HG02798 (cell line): ENCODE results near the gene ASMTL.
"Not testable (repeated sequence)": the region's sequence is repeated elsewhere in the genome, so short reads cannot be mapped to it uniquely, and the experiment has no call there.

ENCODE experiments used
- ATAC-seq: cut with Tn5 transposase; IDR thresholded peaks from one replicate; pipeline ENCODE4 v1.9.1; 2021; ENCODE audit warnings: mild to moderate bottlenecking; ENCODE audit not compliant: unreplicated experiment, poor library complexity

The ASMTL gene

GRCh38 chrX:1412551-1413161 is 40.1 kb downstream of the ASMTL start:
- no peak for ATAC-seq

DNA sequence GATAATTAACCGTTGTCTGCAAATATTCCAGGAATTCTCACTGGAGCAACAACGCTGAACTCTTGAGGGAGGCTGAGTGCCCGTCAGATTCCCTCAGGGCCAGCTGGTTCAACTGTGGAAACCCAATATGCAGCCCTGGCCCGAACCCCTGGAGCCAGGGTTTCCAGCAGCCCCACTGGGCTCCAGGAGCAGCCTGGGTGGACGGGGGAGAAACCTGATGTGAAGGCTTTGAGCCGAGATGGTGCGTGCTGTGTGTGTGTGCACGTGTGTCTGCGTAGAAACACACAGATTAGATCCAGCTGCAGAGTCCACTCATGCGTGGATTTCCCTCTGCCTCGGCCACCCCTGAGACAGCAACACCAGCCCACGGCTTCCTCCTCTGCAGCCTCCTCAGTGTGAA is 41.4 kb downstream of the ASMTL start:
- ATAC-seq, result no peak

GRCh38 chrX:1407035-1407434 is 45.7 kb downstream of the ASMTL start:
- no peak for ATAC-seq

DNA sequence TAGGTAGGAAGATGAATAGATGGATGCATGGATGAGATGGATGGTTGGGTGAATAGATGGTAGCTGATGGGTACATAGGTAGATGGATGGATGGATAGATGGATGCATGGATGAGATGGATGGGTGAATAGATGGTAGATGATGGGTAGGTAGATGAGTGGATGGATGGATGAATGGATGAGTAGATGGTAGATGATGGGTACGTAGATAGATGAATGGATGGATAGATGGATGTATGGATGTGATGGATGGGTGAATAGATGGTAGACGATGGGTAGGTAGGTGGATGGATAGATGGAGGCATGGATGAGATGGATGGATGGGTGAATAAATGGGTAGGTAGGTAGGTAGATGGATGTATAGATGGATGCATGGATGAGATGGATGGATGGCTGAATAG is 46.9 kb downstream of the ASMTL start:
- ATAC-seq, result not testable (repeated sequence)

GRCh38 chrX:1403867-1404266 is 48.8 kb downstream of the ASMTL start:
- not testable (repeated sequence) for ATAC-seq

DNA sequence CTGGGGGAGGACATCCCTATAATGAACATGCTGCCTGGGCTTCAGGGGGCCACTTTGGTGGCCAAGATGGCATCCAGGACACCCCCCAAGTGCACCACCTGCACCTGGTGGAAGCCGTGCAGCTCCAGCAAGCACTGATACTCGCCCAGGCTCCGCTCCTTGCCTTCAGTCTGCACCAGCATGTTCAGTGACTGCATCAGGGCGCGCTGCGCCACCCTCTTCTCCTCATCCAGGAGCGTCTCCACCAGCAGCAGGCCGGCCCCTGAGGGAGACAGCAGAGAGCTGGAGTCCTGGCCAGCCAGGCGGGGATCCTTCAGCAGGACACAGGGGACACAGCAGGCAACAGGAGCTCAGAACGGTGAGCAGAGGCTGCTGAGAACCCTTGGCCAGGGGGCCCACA is 49.5 kb downstream of the ASMTL start:
- no peak for ATAC-seq

DNA sequence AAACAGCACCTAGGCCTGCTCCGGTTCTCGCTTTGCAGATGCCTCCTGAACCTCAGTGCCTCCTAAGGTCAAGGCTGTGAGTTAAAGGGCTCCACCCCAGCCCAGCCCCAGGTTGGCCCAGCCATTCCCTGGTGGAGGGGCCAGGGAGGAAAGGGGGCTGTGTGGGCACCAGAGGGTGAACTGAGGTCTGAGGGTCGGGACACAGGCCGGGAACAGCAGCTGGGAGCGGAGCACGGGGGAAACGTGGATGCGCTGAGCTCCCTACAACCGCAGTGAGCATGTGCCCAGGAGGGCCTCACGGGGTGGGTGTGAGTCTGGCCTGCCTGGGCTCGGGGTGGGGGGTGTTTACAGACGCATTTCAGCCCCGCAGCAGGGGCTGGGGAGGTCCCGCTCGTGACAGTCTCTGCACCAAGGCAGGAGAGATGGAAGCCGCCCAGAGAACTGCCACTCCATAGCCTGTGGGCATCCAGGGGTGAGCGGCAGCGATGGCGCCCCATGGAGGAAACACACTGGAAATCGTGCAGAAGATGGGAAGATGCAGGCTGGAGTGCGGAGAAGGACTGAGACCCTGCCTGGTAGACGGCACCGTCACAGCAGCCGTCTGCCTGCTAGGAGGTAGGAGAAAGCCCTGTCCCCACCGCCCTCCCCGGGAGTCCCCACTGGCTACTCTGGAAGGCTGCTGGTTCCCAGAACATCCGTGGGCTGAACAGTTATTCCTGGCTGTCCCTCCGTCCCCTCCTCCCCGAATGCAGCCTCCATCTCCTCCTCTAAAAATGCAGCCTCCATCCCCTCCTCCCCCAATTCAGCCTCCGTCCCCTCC is 50.9 kb downstream of the ASMTL start:
- no peak for ATAC-seq

DNA sequence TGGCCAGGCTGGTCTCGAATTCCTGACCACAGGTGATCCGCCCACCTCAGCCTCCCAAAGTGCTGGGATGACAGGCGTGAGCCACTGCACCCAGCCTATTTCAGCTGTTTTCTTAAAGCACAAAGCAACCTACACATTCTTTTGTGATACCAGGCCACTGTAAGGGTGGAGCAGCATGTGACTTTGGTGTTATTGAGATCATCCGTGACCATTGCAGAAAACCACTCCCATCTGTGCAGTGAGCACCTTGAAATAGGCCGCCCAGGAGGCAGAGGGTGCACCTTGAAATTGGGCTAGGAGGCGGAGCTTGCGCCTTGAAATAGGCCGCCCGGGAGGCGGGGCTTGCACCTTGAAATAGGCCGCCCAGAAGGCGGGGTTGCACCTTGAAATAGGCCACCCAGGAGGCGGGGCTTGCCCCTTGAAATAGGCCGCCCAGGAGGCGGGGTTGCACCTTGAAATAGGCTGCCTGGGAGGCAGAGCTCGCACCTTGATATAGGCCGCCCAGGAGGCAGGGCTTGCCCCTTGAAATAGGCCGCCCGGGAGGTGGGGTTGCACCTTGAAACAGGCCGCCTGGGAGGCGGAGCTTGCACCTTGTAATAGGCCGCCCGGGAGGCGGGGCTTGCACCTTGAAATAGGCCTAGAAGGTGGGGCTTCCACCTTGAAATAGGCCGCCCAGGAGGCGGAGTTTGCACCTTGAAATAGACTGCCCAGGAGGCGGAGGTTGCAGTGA is 51.8 kb downstream of the ASMTL start:
- ATAC-seq, result no peak

- ATAC-seq, result no peak
These were observed 52.7 kb downstream of the ASMTL start for GRCh38 chrX:1400049-1400448.

- ATAC-seq, result no peak
These were observed 54.0 kb downstream of the ASMTL start for GRCh38 chrX:1398431-1399340.

DNA sequence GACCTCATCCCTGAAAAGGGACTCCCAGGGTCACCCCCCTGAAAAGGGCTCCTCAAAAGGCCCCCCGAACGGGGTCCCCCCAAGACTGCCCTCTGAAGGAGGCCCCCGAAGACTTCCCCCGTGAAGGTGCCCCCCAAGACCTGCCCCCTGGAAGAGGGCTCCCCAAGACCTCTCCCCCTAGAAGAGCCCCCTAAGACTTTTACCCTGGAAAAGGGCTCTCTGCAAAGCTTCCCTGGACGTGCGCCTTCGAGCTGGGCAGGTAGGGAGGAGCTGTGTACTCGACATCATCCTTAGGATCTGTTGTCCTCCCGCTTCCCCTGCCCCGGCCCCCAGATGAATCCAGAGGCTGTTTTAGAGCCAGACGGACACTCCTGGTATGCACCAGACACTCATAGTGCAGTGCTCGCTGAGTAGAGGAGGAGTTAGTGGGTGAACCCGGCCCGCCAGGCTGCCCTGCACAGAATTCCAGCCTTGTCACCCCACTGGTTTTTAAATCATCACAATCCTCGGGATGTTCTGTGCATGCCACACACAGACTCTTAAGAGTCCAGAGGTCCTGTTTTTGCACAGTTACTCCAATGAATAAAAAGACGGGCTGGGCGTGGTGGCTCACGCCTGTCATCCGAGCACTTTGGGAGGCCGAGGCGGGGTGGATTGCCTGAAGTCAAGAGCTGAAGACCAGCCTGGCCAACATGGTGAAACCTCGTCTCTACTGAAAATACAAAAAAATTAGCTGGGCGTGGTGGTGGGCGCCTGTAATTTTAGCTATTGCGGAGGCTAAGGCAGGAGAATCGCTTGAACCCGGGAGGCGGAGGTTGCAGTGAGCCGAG is 55.1 kb downstream of the ASMTL start:
- ATAC-seq, result no peak

DNA sequence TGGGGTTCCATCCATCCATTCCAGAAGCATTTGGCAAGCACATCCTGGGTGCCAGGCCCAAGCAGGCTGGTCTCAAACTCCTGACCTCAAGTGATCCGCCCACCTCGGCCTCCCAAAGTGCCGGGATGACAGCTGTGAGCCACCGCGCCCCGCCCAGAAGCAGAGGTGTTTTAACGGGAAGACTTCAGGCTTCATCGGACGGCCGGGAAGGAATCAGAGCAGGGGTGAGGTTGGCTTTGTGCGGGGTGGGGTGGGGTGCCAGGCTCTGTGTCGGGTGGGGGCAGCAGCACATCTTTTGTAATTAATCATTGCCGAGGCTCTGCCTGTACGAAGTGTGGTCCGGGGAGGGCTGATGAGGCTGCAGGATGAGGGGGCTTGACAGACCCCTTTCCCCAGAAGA is 55.7 kb downstream of the ASMTL start:
- no peak for ATAC-seq

DNA sequence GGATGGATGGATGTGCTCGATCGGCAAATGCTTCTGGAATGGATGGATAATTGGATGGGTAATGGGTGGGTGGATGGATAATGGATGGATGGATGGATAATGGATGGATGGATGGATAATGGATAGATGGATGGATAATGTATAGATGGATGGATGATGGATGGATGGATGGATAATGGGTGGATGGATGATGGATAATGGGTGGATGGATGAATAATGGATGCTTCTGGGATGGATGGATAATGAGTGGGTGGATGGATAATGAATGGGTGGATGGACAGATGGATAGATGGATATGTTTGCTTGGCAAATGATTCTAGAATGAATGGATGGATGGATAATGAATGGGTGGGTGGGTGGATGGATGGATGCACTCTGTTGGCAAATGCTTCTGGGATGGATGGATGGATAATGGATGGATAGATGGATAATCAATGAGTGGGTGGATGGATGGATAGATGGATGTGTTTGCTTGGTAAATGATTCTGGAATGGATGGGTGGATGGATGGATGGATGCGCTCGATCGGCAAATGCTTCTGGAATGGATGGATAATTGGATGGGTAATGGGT is 57.0 kb downstream of the ASMTL start:
- no peak for ATAC-seq

GRCh38 chrX:1394731-1395501 is 57.8 kb downstream of the ASMTL start:
- no peak for ATAC-seq

DNA sequence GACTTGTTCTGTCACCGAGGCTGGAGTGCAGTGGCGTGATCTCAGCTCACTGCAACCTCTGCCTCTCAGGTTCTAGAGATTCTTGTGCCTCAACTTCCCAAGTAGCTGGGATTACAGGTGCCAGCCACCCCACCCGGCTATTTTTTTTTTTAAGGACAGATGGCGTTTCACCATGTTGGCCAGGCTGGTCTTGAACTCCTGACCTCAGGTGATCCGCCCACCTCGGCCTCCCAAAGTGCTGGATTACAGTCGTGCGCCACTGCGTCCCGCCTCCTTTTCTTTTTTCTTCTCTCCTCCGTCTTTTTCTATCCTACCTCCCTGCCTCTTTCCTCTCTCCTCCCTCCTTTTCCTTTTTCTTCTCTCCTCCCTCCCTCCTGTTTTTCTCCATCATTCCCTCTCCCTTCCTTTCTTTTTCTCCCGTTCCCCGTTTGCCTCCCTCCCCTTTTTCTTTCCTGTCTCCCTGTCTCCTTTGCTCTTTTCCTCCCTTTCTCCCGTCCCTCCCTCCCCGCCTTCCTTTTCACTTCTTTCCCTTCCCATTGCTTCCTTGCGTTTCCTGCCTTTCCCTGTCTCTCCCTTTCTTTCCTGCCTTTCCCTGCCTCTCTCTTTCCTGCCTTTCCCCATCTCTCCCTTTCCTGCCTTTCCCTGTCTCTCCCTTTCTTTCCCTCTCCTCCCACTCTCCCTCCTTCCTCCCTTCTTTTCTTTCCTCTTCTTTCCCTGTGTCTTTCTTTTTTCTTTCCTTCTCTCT is 58.7 kb downstream of the ASMTL start:
- no peak for ATAC-seq

DNA sequence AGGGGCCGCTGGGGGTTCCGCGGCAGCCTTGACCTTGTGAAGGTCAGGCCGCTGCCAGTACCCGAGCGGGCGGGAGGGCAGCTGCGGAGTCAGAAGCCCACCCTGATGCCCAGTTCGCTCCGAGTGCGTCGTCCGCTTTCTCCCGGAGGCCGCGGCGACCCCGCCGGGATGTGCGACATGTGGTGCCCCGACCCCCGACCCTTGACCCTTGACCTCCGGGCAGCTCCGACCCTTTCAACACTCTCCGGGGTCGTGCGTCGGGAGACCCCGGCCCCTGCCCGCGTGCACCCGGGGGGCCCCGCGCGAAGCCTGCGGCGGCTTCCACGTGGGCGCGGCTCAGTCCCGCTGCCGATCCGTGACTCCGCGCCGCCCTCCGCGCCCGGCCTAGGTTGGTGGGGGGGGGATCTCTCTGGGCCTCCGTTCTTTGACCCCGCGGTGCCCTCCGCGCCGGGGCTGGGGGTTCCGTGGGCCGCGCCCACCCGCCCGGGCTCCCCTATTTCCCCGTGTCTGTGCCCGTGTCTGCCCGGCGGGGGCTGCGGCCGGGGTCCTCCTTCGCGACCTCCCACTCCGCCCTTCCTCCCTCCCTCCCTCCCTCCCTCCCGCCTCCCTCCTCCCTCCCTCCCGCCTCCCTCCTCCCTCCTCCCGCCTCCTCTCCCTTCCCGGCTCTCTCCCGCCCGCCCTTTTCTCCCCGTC is 60.2 kb downstream of the ASMTL start:
- peak; percentile 15 for ATAC-seq

GRCh38 chrX:1391707-1392375 is 60.9 kb downstream of the ASMTL start, which contains the start of gene SLC25A6:
Gene SLC25A6, minus strand, starts transcription at chrX:1392113. Its CDS starts 104 bp downstream, at chrX:1392009.
- ATAC-seq, result peak; percentile 93
